GM23248 (cell line): ENCODE measurements around the gene RCC2. TPM values are rescaled to one million over a fixed set of nuclear protein-coding genes. Genes with fewer than 3 reads are reported as not detected.
A peak's percentile ranks its signal among the peaks of the same experiment; 100 is the strongest.

Experiments used
- DNase-seq: peaks from one replicate; pipeline ENCODE4 v3.0.0-alpha.2; 2015
- H2AFZ ChIP-seq: fragments of 200-600 bp; sonication (generic); 2 replicates; pipeline ENCODE4 v1.6.1; 2016; ENCODE audit warnings: antibody characterized with exemption
- H3F3A ChIP-seq: fragments of 200-600 bp; sonication (generic); 2 replicates; pipeline ENCODE4 v1.6.1; 2016; ENCODE audit warnings: mild to moderate bottlenecking, antibody characterized with exemption, mixed run types; ENCODE audit not compliant: insufficient read depth
- H3K27ac ChIP-seq: fragments of 200-600 bp; sonication (generic); 2 replicates; pipeline ENCODE4 v1.5.1; 2016; ENCODE audit warnings: mild to moderate bottlenecking
- H3K27me3 ChIP-seq: fragments of 200-600 bp; sonication (generic); replicated peaks from 2 replicates; pipeline ENCODE4 v1.6.1; 2016; ENCODE audit warnings: mild to moderate bottlenecking; ENCODE audit not compliant: insufficient read depth
- H3K36me3 ChIP-seq: fragments of 200-600 bp; sonication (generic); 2 replicates; pipeline ENCODE4 v1.6.1; 2016; ENCODE audit warnings: low read depth, mild to moderate bottlenecking
- H3K4me1 ChIP-seq: fragments of 200-600 bp; sonication (generic); 2 replicates; pipeline ENCODE4 v1.6.1; 2016; ENCODE audit warnings: mild to moderate bottlenecking; ENCODE audit not compliant: insufficient read depth
- H3K4me2 ChIP-seq: fragments of 200-600 bp; sonication (generic); one replicate; pipeline ENCODE4 v1.6.1; 2016; ENCODE audit warnings: mild to moderate bottlenecking; ENCODE audit not compliant: unreplicated experiment
- H3K4me3 ChIP-seq: fragments of 200-600 bp; sonication (generic); 2 replicates; pipeline ENCODE4 v1.5.1; 2016; ENCODE audit warnings: mild to moderate bottlenecking
- H3K79me2 ChIP-seq: fragments of 200-600 bp; sonication (generic); 2 replicates; pipeline ENCODE4 v1.6.1; 2016; ENCODE audit warnings: mild to moderate bottlenecking; ENCODE audit not compliant: insufficient read depth
- H3K9ac ChIP-seq: fragments of 200-600 bp; sonication (generic); 2 replicates; pipeline ENCODE4 v1.6.1; 2016; ENCODE audit warnings: mild to moderate bottlenecking
- H3K9me2 ChIP-seq: fragments of 200-600 bp; sonication (generic); 2 replicates; pipeline ENCODE4 v1.6.1; 2016; ENCODE audit warnings: mixed run types, mild to moderate bottlenecking, moderate library complexity; ENCODE audit not compliant: insufficient read depth
- H3K9me3 ChIP-seq: fragments of 200-600 bp; sonication (generic); one replicate; pipeline ENCODE4 v1.6.1; 2017; ENCODE audit warnings: low read depth
- H4K20me1 ChIP-seq: fragments of 200-600 bp; sonication (generic); 2 replicates; pipeline ENCODE4 v1.6.0; 2016; ENCODE audit not compliant: insufficient read depth
- EZH2 ChIP-seq: fragments of 200-600 bp; sonication (generic); IDR thresholded peaks from 2 replicates; pipeline ENCODE4 v1.6.1; 2018; ENCODE audit warnings: antibody characterized with exemption, mild to moderate bottlenecking; ENCODE audit not compliant: insufficient read depth, poor library complexity, severe bottlenecking
- EZH2phosphoT487 ChIP-seq: fragments of 200-600 bp; sonication (generic); IDR thresholded peaks from 2 replicates; pipeline ENCODE4 v1.6.1; 2018; ENCODE audit warnings: antibody characterized with exemption, moderate library complexity, mild to moderate bottlenecking, low read depth; ENCODE audit not compliant: insufficient read depth
- WGBS, 2 experiments: methylation state at CpG; one replicate each; pipeline ENCODE4 v1.1.6; 2015 to 2017; ENCODE audit warnings: low lambda C conversion rate in 2 of 2, low coverage in 1 of 2; ENCODE audit errors: missing lambda C conversion rate in 2 of 2; 5-methylcytosine and 5-hydroxymethylcytosine counted together
- in situ Hi-C: fragments of 300-500 bp; cut with MboI; formaldehyde crosslinking; loops from 2 replicates; pipeline ENCODE4 v1.15.0; 2020
- polyA plus RNA-seq: library from polyadenylated mRNA; unstranded; fragments of >200 nt; fragmentation: Nextera tagmentation; extraction: Ambion mirVana; gene quantifications from 2 replicates; pipeline ENCODE4 v1.2.1, GENCODE V29; 2016
- total RNA-seq: library from RNA; depleted of rRNA; stranded (reverse); fragments of >200 nt; shearing (Covaris generic); gene quantifications from 2 replicates; pipeline ENCODE4 v1.2.3, GENCODE V29; 2014

Gene RCC2
- total and polyA plus RNA-seq, 2 experiments from 2014 or later: 10.9 to 38.3 TPM

GRCh38 chr1:17437580-17438317 is 1.7 kb downstream of the RCC2 start:
- H3K4me1 ChIP-seq: peaks cover 23% of the 10 kb centered on the region
- no peak for TF ChIP-seq EZH2phosphoT487
- TF ChIP-seq EZH2: no peak

GRCh38 chr1:17437260-17437579 is 2.3 kb downstream of the RCC2 start:
- no peaks in the 10 kb centered on the region for H3K9me3 ChIP-seq
- H3K79me2 ChIP-seq: peaks cover 62% of the 10 kb centered on the region
- TF ChIP-seq EZH2: no peak
- no peak for TF ChIP-seq EZH2phosphoT487
- H3K4me1 ChIP-seq: peaks cover 23% of the 10 kb centered on the region
- no peaks in the 10 kb centered on the region for H3K9me2 ChIP-seq
- peaks cover 6% of the 10 kb centered on the region; the same call in 1 of the 2 replicates for H3K36me3 ChIP-seq
- in situ Hi-C loops: no loop called here
- peak overlapping the region; percentile 93 for H3K27ac ChIP-seq
- peak overlapping the region; percentile 81 for H3K4me2 ChIP-seq
- WGBS, 2 experiments: 1% methylated on average over 9 of the region's 9 CpGs
- peak overlapping the region; percentile 42 for H2AFZ ChIP-seq
- H3K9ac ChIP-seq: peak overlapping the region; percentile 96
- peaks cover 10% of the 10 kb centered on the region for H3F3A ChIP-seq
- peak overlapping the region; percentile 99 for H3K4me3 ChIP-seq
- no peaks in the 10 kb centered on the region for H4K20me1 ChIP-seq
- no peaks in the 10 kb centered on the region for H3K27me3 ChIP-seq
- no peak for DNase-seq

More at GRCh38 chr1:17437580-17438317, 1.7 kb downstream of the RCC2 start:
- Histone ChIP-seq H3K9me2 (no peaks in the 10 kb centered on the region), H3K9me3 (no peaks in the 10 kb centered on the region), H3K9ac (peak overlapping the region; percentile 96), H3K36me3 (peaks cover 6% of the 10 kb centered on the region; the same call in 1 of the 2 replicates), H3F3A (peaks cover 12% of the 10 kb centered on the region), H3K79me2 (peaks cover 57% of the 10 kb centered on the region), H3K4me2 (peak overlapping the region; percentile 86), H3K27me3 (no peaks in the 10 kb centered on the region), H3K27ac (peak overlapping the region; percentile 93), H4K20me1 (no peaks in the 10 kb centered on the region), H2AFZ (peak overlapping the region; percentile 42), H3K4me3 (peak overlapping the region; percentile 99)
- in situ Hi-C loops: no loop called here
- 1 to 5% methylated on average over 25 to 66 of the region's 115 CpGs for WGBS, 2 experiments
- DNase-seq: peak; percentile 83

- H2AFZ ChIP-seq: peak overlapping the region; percentile 42; the same call in 1 of the 2 replicates
- no peaks in the 10 kb centered on the region for H3K9me3 ChIP-seq
- TF ChIP-seq EZH2phosphoT487 (no peak), EZH2 (no peak)
- no peaks in the 10 kb centered on the region for H3K27me3 ChIP-seq
- H3K9me2 ChIP-seq: no peaks in the 10 kb centered on the region
- H4K20me1 ChIP-seq: no peaks in the 10 kb centered on the region
- H3F3A ChIP-seq: peaks cover 10% of the 10 kb centered on the region
- H3K79me2 ChIP-seq: peaks cover 69% of the 10 kb centered on the region
- in situ Hi-C loops: no loop called here
- peak overlapping the region; percentile 93 for H3K27ac ChIP-seq
- 38 to 45% methylated on average over 13 of the region's 13 CpGs for WGBS, 2 experiments
- peak overlapping the region; percentile 81 for H3K4me2 ChIP-seq
- peak overlapping the region; percentile 96 for H3K9ac ChIP-seq
- H3K4me3 ChIP-seq: peak overlapping the region; percentile 99
- peak; percentile 13 for DNase-seq
- peaks cover 6% of the 10 kb centered on the region; the same call in 1 of the 2 replicates for H3K36me3 ChIP-seq
- H3K4me1 ChIP-seq: peaks cover 21% of the 10 kb centered on the region
Measured at GRCh38 chr1:17436380-17437174, 2.9 kb downstream of the RCC2 start.

- no peak for DNase-seq
- Histone ChIP-seq H4K20me1 (no peaks in the 10 kb centered on the region), H3K9ac (no peak overlapping the region), H3K4me1 (peaks cover 6% of the 10 kb centered on the region; the same call in 1 of the 2 replicates), H3K36me3 (peaks cover 6% of the 10 kb centered on the region; the same call in 1 of the 2 replicates), H3K27ac (no peak overlapping the region), H2AFZ (no peak overlapping the region), H3K4me3 (no peak overlapping the region), H3K4me2 (no peak overlapping the region), H3K79me2 (peaks cover 86% of the 10 kb centered on the region), H3K9me2 (no peaks in the 10 kb centered on the region), H3K27me3 (no peaks in the 10 kb centered on the region), H3K9me3 (no peaks in the 10 kb centered on the region), H3F3A (peaks cover 5% of the 10 kb centered on the region)
- in situ Hi-C loops: no loop called here
- WGBS, 2 experiments: 91 to 93% methylated on average over 9 of the region's 9 CpGs
- TF ChIP-seq EZH2 (no peak), EZH2phosphoT487 (no peak)
Measured at GRCh38 chr1:17434601-17435000, 4.9 kb downstream of the RCC2 start.
